Fibroblast of lung (primary cell): ENCODE measurements around the gene COX17.

Source experiments
- CTCF ChIP-seq, 2 donors: IDR thresholded peaks in 1 of 2; conservative IDR thresholded peaks in 1 of 2; 1 replicate in 1 of 2; 2 replicates in 1 of 2; pipeline ENCODE4 v1.5.1; 2011 to 2012; ENCODE audit warnings: low read length in 2 of 2, control low read depth in 1 of 2, inconsistent platforms in 1 of 2, low read depth in 1 of 2, mild to moderate bottlenecking in 1 of 2
- EZH2 ChIP-seq: IDR thresholded peaks from 2 replicates; pipeline ENCODE4 v1.5.1; 2012; ENCODE audit warnings: low read length, control low read depth, mild to moderate bottlenecking; ENCODE audit errors: missing control alignments

GRCh38 chr3:119717520-119717919 is 40.3 kb upstream of the COX17 start:
- TF ChIP-seq CTCF (conservative IDR thresholded peaks at IDR 0.05 in 1 of 2, IDR thresholded peaks at IDR 0.05 in 1 of 2; ENCODE audit: low read depth in 1 of 2, low read length in 2 of 2) (no peak), EZH2 (no peak)
